Coronary artery (tissue), 2 donors: Measurements from ENCODE around the gene TMEM41A.
"Not testable (repeated sequence)": the region's sequence is repeated elsewhere in the genome, so short reads cannot be mapped to it uniquely, and the experiment has no call there.

Experiments used
- DNase-seq: peaks from one replicate; pipeline ENCODE4 v3.0.0-alpha.2; 2017; ENCODE audit warnings: low spot score
- H3K27ac ChIP-seq, 2 donors: fragments of 200-600 bp; sonication (generic); one replicate each; pipeline ENCODE4 v1.5.1; 2016 to 2019
- H3K4me3 ChIP-seq: fragments of 200-600 bp; sonication (generic); 2 replicates; pipeline ENCODE4 v1.5.1; 2016; ENCODE audit warnings: mild to moderate bottlenecking, moderate library complexity
- CTCF ChIP-seq: fragments of 200-600 bp; sonication (generic); IDR thresholded peaks from one replicate; pipeline ENCODE4 v1.5.1; 2019; ENCODE audit warnings: antibody characterized with exemption

The TMEM41A gene

GRCh38 chr3:185490241-185490640, 8.6 kb downstream of the TMEM41A start:
- Histone ChIP-seq H3K27ac (no peak overlapping the region), H3K4me3 (no peak overlapping the region)
- DNase-seq, result no peak
- TF ChIP-seq CTCF, result no peak

GRCh38 chr3:185489462-185489861, 9.4 kb downstream of the TMEM41A start:
- DNase-seq, result no peak
- TF ChIP-seq CTCF, result no peak
- Histone ChIP-seq H3K4me3 (no peak overlapping the region), H3K27ac (no peak overlapping the region)

- DNase-seq, result no peak
- H3K4me3 ChIP-seq, result no peak overlapping the region
- no peak overlapping the region for H3K27ac ChIP-seq
- no peak for TF ChIP-seq CTCF
Measured at GRCh38 chr3:185488465-185488864, 10.4 kb downstream of the TMEM41A start.

DNA sequence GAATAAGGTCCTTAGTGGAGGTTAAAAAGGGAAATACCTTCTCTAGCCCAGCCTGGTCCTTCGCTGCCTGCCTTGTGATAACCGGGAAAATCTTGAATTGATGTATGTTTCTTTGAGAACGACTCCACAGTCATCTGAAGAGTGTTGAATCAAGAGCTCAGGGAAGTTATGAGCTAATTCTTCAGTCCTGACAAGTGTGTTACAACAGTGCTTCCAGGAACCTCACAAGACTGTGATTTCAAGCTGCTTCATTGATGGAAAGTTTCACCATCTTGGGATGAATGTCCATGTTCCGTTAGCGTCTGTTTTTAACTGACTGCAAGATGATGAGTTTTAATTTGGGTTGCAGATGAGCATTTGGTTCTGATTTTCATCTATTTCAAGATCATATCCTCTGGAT, 12.4 kb downstream of the TMEM41A start:
- H3K4me3 ChIP-seq, result no peak overlapping the region
- DNase-seq, result no peak
- TF ChIP-seq CTCF, result no peak
- H3K27ac ChIP-seq, result no peak overlapping the region

DNA sequence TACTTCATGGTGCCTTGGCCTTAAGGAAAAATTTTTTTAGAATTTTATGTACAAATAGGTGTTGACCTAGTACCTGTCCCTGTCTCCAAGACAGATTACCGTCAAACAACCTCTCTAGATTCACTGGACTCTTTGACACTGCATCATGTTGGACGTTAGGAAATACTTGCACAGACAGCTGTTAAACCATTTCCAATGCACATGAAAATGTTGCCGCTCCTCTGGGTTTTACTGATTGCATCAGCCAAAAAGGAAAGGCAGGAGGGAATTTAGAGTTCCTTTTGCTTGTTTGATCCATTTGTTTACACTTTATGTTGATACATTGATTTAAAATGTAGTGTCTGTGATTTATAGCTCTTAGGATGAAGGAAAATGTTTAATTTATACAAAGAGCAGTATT, 14.5 kb downstream of the TMEM41A start:
- DNase-seq, result no peak
- no peak overlapping the region for H3K4me3 ChIP-seq
- H3K27ac ChIP-seq, result no peak overlapping the region
- TF ChIP-seq CTCF, result no peak

DNA sequence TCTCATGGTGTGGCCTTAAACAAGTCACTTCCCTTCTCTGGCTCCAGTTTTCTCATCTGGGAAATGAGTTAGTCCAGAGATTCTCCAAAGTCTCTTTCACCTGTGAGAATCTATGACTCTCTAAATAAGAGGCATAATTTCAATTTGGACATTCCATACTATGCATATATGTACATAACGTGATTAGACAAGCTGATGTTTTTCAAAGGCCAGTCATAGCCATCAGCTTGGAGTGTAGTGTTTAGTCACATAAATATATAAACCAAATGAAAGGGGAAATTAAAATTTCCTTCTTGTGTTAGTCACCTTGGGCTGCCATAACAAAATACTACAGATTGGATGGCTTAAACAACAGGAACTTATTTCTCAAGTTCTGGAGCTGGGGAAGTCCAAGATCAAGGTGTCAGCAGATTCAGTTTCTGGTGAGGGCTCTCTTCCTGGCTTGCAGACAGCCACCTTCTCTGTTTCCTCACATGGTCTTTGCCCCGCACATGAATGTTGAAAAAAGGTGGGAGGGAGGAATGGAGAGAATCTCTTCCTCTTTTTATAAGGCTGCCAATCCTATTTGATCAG, 19.4 kb downstream of the TMEM41A start:
- TF ChIP-seq CTCF, result no peak
- DNase-seq, result no peak
- Histone ChIP-seq H3K4me3 (no peak overlapping the region), H3K27ac (no peak overlapping the region)

- no peak for TF ChIP-seq CTCF
- Histone ChIP-seq H3K4me3 (no peak overlapping the region), H3K27ac (no peak overlapping the region)
- DNase-seq, result no peak
Measured at GRCh38 chr3:185477316-185477715, 21.5 kb downstream of the TMEM41A start.

DNA sequence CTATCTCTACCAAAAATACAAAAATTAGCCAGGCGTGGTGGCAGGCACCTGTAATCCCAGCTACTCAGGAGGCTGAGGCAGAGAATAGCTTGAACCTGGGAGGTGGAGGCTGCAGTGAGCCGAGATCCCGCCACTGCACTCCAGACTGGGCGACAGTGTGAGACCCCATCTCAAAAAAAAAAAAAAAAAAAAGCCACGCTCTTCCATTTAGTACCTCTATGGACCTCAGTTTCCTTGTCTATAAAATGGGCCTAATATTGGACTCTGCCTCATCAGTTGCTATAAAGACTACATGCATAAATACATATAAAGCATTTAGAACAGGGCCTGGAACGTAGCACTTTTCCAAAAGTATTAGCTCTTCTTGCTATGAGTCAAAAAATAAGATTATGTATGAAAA, 23.9 kb downstream of the TMEM41A start:
- not testable (repeated sequence) for H3K4me3 ChIP-seq, DNase-seq, H3K27ac ChIP-seq
